ENCODE data around the gene ITGB1. TPM values are rescaled to one million over a fixed set of nuclear protein-coding genes. Genes with fewer than 3 reads are reported as not detected.

ITGB1 gene
- total and polyA plus RNA-seq, 9 of the 15 experiments (the other 6 are each of a cell fraction or from before 2014, with no cell fraction given): 40.2 to 194 (median 155) TPM

DNA sequence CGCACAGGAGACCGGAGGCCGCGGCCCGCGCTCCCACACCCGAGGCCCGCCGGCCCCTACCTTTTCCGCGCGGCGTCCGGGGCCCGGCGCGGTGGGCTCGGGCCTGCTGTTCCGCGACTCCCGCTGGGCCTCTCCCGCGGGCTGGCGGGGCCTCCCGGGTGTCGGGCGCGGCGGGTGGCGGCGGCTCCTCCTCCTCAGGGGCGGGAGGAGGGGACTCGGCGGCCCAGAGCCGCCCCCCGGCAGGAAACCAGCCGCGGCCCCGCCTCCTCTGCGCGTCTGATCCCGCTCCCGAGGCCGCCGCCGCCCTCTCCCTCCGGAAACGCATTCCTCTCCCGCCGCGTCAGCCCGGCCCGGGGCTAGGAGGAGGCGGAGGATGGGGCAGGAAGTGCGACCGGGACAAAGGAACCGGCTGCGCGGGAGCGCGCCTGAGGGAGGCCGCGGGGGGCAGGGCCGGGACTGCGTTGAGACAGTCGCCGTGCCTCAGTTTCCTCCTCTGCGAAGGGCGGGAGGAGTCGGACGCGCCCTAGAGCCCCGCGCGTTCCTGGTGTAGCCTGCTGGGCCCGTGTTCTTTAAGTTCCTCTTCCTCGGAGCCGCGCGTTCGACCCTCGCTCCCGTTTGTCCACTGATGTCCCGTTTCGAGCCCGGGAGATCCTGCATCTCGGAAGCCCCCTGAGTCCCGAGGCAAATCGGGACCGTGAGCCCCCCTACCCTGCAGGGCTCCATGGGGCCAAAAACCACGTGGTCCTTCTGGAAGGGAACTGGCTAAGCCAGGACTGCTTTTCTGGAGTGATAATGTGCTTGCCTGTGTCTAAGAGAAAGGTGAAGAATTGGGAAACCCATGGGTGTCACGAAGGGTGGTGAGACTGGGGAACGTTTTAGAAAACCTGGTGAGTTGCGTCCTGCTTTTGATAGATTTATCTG is at the start of gene ITGB1 (continued):
- TF ChIP-seq, protein P1, sequence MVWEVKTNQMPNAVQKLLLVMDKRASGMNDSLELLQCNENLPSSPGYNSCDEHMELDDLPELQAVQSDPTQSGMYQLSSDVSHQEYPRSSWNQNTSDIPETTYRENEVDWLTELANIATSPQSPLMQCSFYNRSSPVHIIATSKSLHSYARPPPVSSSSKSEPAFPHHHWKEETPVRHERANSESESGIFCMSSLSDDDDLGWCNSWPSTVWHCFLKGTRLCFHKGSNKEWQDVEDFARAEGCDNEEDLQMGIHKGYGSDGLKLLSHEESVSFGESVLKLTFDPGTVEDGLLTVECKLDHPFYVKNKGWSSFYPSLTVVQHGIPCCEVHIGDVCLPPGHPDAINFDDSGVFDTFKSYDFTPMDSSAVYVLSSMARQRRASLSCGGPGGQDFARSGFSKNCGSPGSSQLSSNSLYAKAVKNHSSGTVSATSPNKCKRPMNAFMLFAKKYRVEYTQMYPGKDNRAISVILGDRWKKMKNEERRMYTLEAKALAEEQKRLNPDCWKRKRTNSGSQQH (CRISPR knock-in tag; IDR thresholded peaks at IDR 0.05): 0 out of 2 replicates have a peak, but pooled peaks have one; percentile 68
- peak; percentile 68 for TF ChIP-seq POLR2H (tag; IDR thresholded peaks at IDR 0.05; ENCODE audit: low read depth)
- TF ChIP-seq ZNF316 (IDR thresholded peaks at IDR 0.05): no peak
- TF ChIP-seq TAF1 (IDR thresholded peaks at IDR 0.05; ENCODE audit: control insufficient read depth, extremely low read depth, insufficient read depth, low read length, severe bottlenecking): peak; percentile 81
- TF ChIP-seq KDM5B (IDR thresholded peaks at IDR 0.05; ENCODE audit: insufficient replicate concordance, low read depth, low read length): peak; percentile 77
- TF ChIP-seq PRPF4 (IDR thresholded peaks at IDR 0.05; ENCODE audit: insufficient read depth, low read depth, low read length, poor library complexity, severe bottlenecking): no peak
- TF ChIP-seq STAT5B (CRISPR knock-in tag; IDR thresholded peaks at IDR 0.05): no peak
- TF ChIP-seq FOXK2 (conservative IDR thresholded peaks at IDR 0.05 in 1 of 2, IDR thresholded peaks at IDR 0.05 in 1 of 2; ENCODE audit: low read depth in 2 of 2): 0 out of 4 replicates have a peak, but pooled peaks of 1 of the 2 experiments have one; percentile 20
- peak; percentile 62; the same call in 1 of the 2 replicates for TF ChIP-seq JUN (IDR thresholded peaks at IDR 0.05; ENCODE audit: borderline replicate concordance, low read depth, low read length)
- TF ChIP-seq JUN (CRISPR knock-in tag; IDR thresholded peaks at IDR 0.05; ENCODE audit: borderline replicate concordance): no peak
- no peak for TF ChIP-seq ZNF778 (CRISPR knock-in tag; IDR thresholded peaks at IDR 0.05)
- 0 out of 2 replicates have a peak, but pooled peaks have one; percentile 61 for TF ChIP-seq SRSF3 (IDR thresholded peaks at IDR 0.05; ENCODE audit: insufficient read depth, low read length)
- TF ChIP-seq RNF2 (IDR thresholded peaks at IDR 0.05): peak; percentile 67
- peak; percentile 49 for TF ChIP-seq U2AF1 (optimal IDR thresholded peaks at IDR 0.05; ENCODE audit: low read depth, low read length)
- no peak for TF ChIP-seq ZNF398 (CRISPR knock-in tag; IDR thresholded peaks at IDR 0.05)
- TF ChIP-seq CHCHD3 (CRISPR knock-in tag; IDR thresholded peaks at IDR 0.05): peak; percentile 54; the same call in 1 of the 2 replicates
- TF ChIP-seq, protein P2, sequence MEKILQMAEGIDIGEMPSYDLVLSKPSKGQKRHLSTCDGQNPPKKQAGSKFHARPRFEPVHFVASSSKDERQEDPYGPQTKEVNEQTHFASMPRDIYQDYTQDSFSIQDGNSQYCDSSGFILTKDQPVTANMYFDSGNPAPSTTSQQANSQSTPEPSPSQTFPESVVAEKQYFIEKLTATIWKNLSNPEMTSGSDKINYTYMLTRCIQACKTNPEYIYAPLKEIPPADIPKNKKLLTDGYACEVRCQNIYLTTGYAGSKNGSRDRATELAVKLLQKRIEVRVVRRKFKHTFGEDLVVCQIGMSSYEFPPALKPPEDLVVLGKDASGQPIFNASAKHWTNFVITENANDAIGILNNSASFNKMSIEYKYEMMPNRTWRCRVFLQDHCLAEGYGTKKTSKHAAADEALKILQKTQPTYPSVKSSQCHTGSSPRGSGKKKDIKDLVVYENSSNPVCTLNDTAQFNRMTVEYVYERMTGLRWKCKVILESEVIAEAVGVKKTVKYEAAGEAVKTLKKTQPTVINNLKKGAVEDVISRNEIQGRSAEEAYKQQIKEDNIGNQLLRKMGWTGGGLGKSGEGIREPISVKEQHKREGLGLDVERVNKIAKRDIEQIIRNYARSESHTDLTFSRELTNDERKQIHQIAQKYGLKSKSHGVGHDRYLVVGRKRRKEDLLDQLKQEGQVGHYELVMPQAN (IDR thresholded peaks at IDR 0.05; ENCODE audit: borderline replicate concordance): peak; percentile 83
- TF ChIP-seq FOXM1 (IDR thresholded peaks at IDR 0.05; ENCODE audit: low read depth): no peak
- 0 out of 2 replicates have a peak, but pooled peaks have one; percentile 34 for TF ChIP-seq FOXM1 (CRISPR knock-in tag; IDR thresholded peaks at IDR 0.05; ENCODE audit: low read depth)
- TF ChIP-seq XRCC3 (IDR thresholded peaks at IDR 0.05): no peak
- TF ChIP-seq MAFG (tag; conservative IDR thresholded peaks at IDR 0.05): no peak
- 0 out of 2 replicates have a peak, but pooled peaks have one; percentile 60 for TF ChIP-seq ZBTB17 (CRISPR knock-in tag; IDR thresholded peaks at IDR 0.05)
- TF ChIP-seq BMI1 (IDR thresholded peaks at IDR 0.05; ENCODE audit: low read length): no peak
